Measurements from ENCODE around the gene MAN2A1. TPM values are rescaled to one million over a fixed set of nuclear protein-coding genes. Genes with fewer than 3 reads are reported as not detected.

The MAN2A1 gene
- total RNA-seq, 1 experiment from 2014 or later: 128 TPM

DNA sequence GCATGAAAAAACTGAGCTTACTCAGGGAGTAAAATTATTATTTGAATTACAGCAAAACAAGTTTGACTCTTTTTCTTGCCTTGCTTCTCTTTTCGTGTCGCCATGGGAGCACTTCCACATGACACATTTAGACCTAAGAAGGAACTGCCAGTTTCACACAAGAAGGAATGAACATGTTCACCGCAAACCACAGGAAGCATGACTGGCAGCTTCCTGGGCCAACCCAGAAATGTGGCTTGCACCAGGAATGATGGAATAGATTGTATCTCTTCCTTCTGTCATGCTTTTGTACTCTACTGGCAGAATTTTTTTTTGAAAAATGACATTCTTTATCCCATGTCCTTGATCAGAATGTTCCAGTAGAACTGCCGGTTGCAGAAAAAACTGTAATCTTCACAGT, 32.9 kb upstream of the MAN2A1 start:
- BruUV-seq (replicated peaks): no TSS peak
- no peak overlapping the region for H3K27ac ChIP-seq (ENCODE audit: low read depth, low read length, poor library complexity, severe bottlenecking)
- H3K27me3 ChIP-seq (replicated peaks; ENCODE audit: insufficient read depth, low read depth, low read length, poor library complexity): no peaks in the 10 kb centered on the region
- H3K4me3 ChIP-seq (ENCODE audit: low read depth, low read length, poor library complexity, severe bottlenecking): no peak overlapping the region
- CTCF ChIA-PET: no interaction called here
- POLR2A ChIA-PET (ENCODE audit: low non-redundant PET): no interaction called here
- TF ChIP-seq, protein P1, sequence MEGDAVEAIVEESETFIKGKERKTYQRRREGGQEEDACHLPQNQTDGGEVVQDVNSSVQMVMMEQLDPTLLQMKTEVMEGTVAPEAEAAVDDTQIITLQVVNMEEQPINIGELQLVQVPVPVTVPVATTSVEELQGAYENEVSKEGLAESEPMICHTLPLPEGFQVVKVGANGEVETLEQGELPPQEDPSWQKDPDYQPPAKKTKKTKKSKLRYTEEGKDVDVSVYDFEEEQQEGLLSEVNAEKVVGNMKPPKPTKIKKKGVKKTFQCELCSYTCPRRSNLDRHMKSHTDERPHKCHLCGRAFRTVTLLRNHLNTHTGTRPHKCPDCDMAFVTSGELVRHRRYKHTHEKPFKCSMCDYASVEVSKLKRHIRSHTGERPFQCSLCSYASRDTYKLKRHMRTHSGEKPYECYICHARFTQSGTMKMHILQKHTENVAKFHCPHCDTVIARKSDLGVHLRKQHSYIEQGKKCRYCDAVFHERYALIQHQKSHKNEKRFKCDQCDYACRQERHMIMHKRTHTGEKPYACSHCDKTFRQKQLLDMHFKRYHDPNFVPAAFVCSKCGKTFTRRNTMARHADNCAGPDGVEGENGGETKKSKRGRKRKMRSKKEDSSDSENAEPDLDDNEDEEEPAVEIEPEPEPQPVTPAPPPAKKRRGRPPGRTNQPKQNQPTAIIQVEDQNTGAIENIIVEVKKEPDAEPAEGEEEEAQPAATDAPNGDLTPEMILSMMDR (conservative IDR thresholded peaks at IDR 0.05; ENCODE audit: low read depth, low read length): no peak
- no peak for TF ChIP-seq EZH2 (IDR thresholded peaks at IDR 0.05; ENCODE audit: borderline replicate concordance, low read depth, low read length, poor library complexity, severe bottlenecking)
- DNase-seq (ENCODE audit: low spot score): peak; percentile 34
- H3K36me3 ChIP-seq (ENCODE audit: insufficient read depth, low read length, poor library complexity, severe bottlenecking): no peaks in the 10 kb centered on the region
- H3K4me1 ChIP-seq (ENCODE audit: insufficient read depth, low read length, poor library complexity, severe bottlenecking): no peaks in the 10 kb centered on the region
- intact Hi-C loops (cut with micrococcal nuclease; ENCODE audit: unreplicated experiment): no loop called here
- H3K9me3 ChIP-seq (ENCODE audit: low read depth, low read length, poor library complexity, severe bottlenecking): no peaks in the 10 kb centered on the region

DNA sequence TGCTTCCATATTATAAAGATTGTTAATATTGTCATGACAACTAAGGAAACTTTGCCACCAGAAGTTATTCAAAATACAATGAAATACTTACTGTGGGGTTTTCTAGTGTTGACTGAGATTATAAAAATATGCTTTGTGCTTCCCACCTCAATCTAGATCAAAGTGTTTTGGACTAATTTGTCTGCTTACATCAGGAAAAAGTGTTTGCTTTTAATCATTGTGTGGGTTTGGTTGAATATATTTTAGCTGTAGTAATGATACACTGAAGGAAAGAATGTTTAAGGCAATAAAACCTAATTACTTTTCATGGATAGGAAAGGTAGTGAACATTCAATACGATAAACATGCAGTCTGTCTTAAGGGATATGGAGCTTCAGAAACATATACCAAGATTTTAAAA, 29.8 kb upstream of the MAN2A1 start:
- Histone ChIP-seq H3K27ac (ENCODE audit: low read depth, low read length, poor library complexity, severe bottlenecking) (no peak overlapping the region), H3K4me1 (ENCODE audit: insufficient read depth, low read length, poor library complexity, severe bottlenecking) (no peaks in the 10 kb centered on the region), H3K4me3 (ENCODE audit: low read depth, low read length, poor library complexity, severe bottlenecking) (no peak overlapping the region), H3K9me3 (ENCODE audit: low read depth, low read length, poor library complexity, severe bottlenecking) (no peaks in the 10 kb centered on the region), H3K36me3 (ENCODE audit: insufficient read depth, low read length, poor library complexity, severe bottlenecking) (no peaks in the 10 kb centered on the region), H3K27me3 (replicated peaks; ENCODE audit: insufficient read depth, low read depth, low read length, poor library complexity) (no peaks in the 10 kb centered on the region)
- TF ChIP-seq, protein P1 (conservative IDR thresholded peaks at IDR 0.05; ENCODE audit: low read depth, low read length): no peak
- no peak for TF ChIP-seq EZH2 (IDR thresholded peaks at IDR 0.05; ENCODE audit: borderline replicate concordance, low read depth, low read length, poor library complexity, severe bottlenecking)
- CTCF ChIA-PET: no interaction called here
- BruUV-seq (replicated peaks): no TSS peak
- intact Hi-C loops (cut with micrococcal nuclease; ENCODE audit: unreplicated experiment): no loop called here
- POLR2A ChIA-PET (ENCODE audit: low non-redundant PET): no interaction called here
- no peak for DNase-seq (ENCODE audit: low spot score)

DNA sequence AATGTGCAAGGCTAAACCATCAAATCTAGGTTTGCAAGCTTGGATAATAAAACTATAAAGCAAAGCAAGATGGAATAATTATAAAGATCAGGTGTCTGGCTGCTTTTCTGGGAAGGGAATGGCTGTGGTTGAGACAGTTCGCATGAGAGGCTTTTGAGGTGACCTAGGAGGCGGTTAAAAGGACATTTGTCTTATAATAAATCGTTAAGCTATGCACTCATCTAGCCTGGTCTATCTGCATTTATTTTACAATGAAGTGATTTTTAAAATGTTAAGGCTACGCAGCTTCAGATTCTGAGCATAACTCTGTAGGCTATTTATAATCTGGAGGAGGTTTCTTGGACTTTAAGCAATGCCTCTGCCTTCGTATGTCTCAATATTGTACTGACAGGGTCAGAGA, 29.4 kb upstream of the MAN2A1 start:
- Histone ChIP-seq H3K36me3 (ENCODE audit: insufficient read depth, low read length, poor library complexity, severe bottlenecking) (no peaks in the 10 kb centered on the region), H3K9me3 (ENCODE audit: low read depth, low read length, poor library complexity, severe bottlenecking) (no peaks in the 10 kb centered on the region), H3K27me3 (replicated peaks; ENCODE audit: insufficient read depth, low read depth, low read length, poor library complexity) (no peaks in the 10 kb centered on the region), H3K4me1 (ENCODE audit: insufficient read depth, low read length, poor library complexity, severe bottlenecking) (no peaks in the 10 kb centered on the region), H3K27ac (ENCODE audit: low read depth, low read length, poor library complexity, severe bottlenecking) (no peak overlapping the region), H3K4me3 (ENCODE audit: low read depth, low read length, poor library complexity, severe bottlenecking) (no peak overlapping the region)
- ChIA-PET POLR2A (ENCODE audit: low non-redundant PET) (no interaction called here), CTCF (no interaction called here)
- TF ChIP-seq EZH2 (IDR thresholded peaks at IDR 0.05; ENCODE audit: borderline replicate concordance, low read depth, low read length, poor library complexity, severe bottlenecking): no peak
- intact Hi-C loops (cut with micrococcal nuclease; ENCODE audit: unreplicated experiment): no loop called here
- DNase-seq (ENCODE audit: low spot score): no peak
- BruUV-seq (replicated peaks): no TSS peak

DNA sequence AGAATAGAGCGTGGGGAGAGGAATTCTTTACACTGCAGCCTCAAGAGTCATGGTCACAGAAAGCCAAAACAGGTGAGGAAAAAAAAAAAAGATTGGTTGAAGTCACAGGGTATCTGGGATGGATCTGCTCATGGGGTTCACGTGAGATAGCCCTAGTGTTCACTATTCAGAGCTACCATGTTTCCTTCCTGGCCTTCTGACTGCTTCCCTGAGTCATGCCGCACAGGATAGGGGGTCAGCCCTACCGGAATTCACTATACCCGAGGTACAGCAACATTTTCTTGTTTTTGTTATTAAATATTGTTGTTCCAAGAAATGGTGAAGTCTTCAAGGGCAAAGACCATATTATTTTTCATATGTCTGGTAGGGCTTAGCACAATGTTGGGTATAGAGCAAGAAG, 21.5 kb upstream of the MAN2A1 start:
- no peak overlapping the region for H3K27ac ChIP-seq (ENCODE audit: low read depth, low read length, poor library complexity, severe bottlenecking)
- TF ChIP-seq EZH2 (IDR thresholded peaks at IDR 0.05; ENCODE audit: borderline replicate concordance, low read depth, low read length, poor library complexity, severe bottlenecking): no peak
- TF ChIP-seq, protein P1 (conservative IDR thresholded peaks at IDR 0.05; ENCODE audit: low read depth, low read length): no peak
- ChIA-PET CTCF (no interaction called here), POLR2A (ENCODE audit: low non-redundant PET) (no interaction called here)
- intact Hi-C loops (cut with micrococcal nuclease; ENCODE audit: unreplicated experiment): no loop called here
- H3K9me3 ChIP-seq (ENCODE audit: low read depth, low read length, poor library complexity, severe bottlenecking): no peaks in the 10 kb centered on the region
- H3K4me3 ChIP-seq (ENCODE audit: low read depth, low read length, poor library complexity, severe bottlenecking): no peak overlapping the region
- H3K4me1 ChIP-seq (ENCODE audit: insufficient read depth, low read length, poor library complexity, severe bottlenecking): no peaks in the 10 kb centered on the region
- H3K36me3 ChIP-seq (ENCODE audit: insufficient read depth, low read length, poor library complexity, severe bottlenecking): no peaks in the 10 kb centered on the region
- BruUV-seq (replicated peaks): no TSS peak
- no peaks in the 10 kb centered on the region for H3K27me3 ChIP-seq (replicated peaks; ENCODE audit: insufficient read depth, low read depth, low read length, poor library complexity)
- no peak for DNase-seq (ENCODE audit: low spot score)
